Left ventricle myocardium inferior (tissue), 1 donor: ENCODE data around the gene SNRK. TPM values are rescaled to one million over a fixed set of nuclear protein-coding genes. Genes with fewer than 3 reads are reported as not detected.

Experiments used
- DNase-seq: peaks from one replicate; pipeline ENCODE4 v3.0.0-alpha.2; 2020
- H3K27ac ChIP-seq: fragments of 200-600 bp; replicated peaks from 2 replicates; pipeline ENCODE4 v1.8.0; 2021
- H3K27me3 ChIP-seq: fragments of 200-600 bp; 2 replicates; pipeline ENCODE4 v1.8.0; 2021; ENCODE audit warnings: low read depth
- H3K36me3 ChIP-seq: fragments of 200-600 bp; 2 replicates; pipeline ENCODE4 v1.8.0; 2021
- H3K4me1 ChIP-seq: fragments of 200-600 bp; 2 replicates; pipeline ENCODE4 v1.8.0; 2021
- H3K4me3 ChIP-seq: fragments of 200-600 bp; 2 replicates; pipeline ENCODE4 v1.8.0; 2021; ENCODE audit warnings: mild to moderate bottlenecking, moderate library complexity
- H3K9me3 ChIP-seq: fragments of 200-600 bp; replicated peaks from 2 replicates; pipeline ENCODE4 v1.8.0; 2021
- CTCF ChIP-seq: fragments of 200-600 bp; IDR thresholded peaks from 2 replicates; pipeline ENCODE4 v1.8.0; 2021; ENCODE audit warnings: antibody characterized with exemption, mild to moderate bottlenecking, borderline replicate concordance
- intact Hi-C: fragments of 100-400 bp; cut with micrococcal nuclease; formaldehyde crosslinking; loops from one replicate; pipeline ENCODE4 v1.11.0; 2022
- total RNA-seq: library from RNA; stranded (reverse); fragmentation: NEBNext Ultra II Directional; extraction: Animal tissue kit (Norgen Biotek cat#: 25700); gene quantifications from one replicate; pipeline ENCODE4 v1.2.1, GENCODE V29; 2021
- donor health status: DM: no; HTN: yes; CAD: no; lungs with severe emphysema.

SNRK gene
- total RNA-seq, 1 donor from 2014 or later = 23.1 TPM

- Histone ChIP-seq H3K4me1 (peaks cover 84% of the 10 kb centered on the region), H3K27ac (peak overlapping the region; percentile 78), H3K4me3 (no peak overlapping the region), H3K27me3 (no peaks in the 10 kb centered on the region), H3K9me3 (peaks cover 5% of the 10 kb centered on the region), H3K36me3 (no peaks in the 10 kb centered on the region)
- intact Hi-C loops = no loop called here
- DNase-seq = peak; percentile 49
- TF ChIP-seq CTCF = no peak
These were observed 33.0 kb downstream of the SNRK start for GRCh38 chr3:43319376-43319775.

- TF ChIP-seq CTCF = no peak
- Histone ChIP-seq H3K27me3 (no peaks in the 10 kb centered on the region), H3K4me3 (no peak overlapping the region), H3K9me3 (peaks cover 5% of the 10 kb centered on the region), H3K4me1 (peaks cover 84% of the 10 kb centered on the region), H3K36me3 (no peaks in the 10 kb centered on the region), H3K27ac (peak overlapping the region; percentile 78)
- DNase-seq = no peak
- intact Hi-C loops = no loop called here
These were observed 33.5 kb downstream of the SNRK start for GRCh38 chr3:43319794-43320193.

GRCh38 chr3:43320288-43320687 is 33.9 kb downstream of the SNRK start:
- TF ChIP-seq CTCF = no peak
- H3K27ac ChIP-seq = peak overlapping the region; percentile 78
- peaks cover 84% of the 10 kb centered on the region for H3K4me1 ChIP-seq
- H3K36me3 ChIP-seq = no peaks in the 10 kb centered on the region
- no peak overlapping the region for H3K4me3 ChIP-seq
- intact Hi-C loops = no loop called here
- H3K9me3 ChIP-seq = peaks cover 5% of the 10 kb centered on the region
- H3K27me3 ChIP-seq = no peaks in the 10 kb centered on the region
- no peak for DNase-seq

- no peak for TF ChIP-seq CTCF
- Histone ChIP-seq H3K27me3 (no peaks in the 10 kb centered on the region), H3K9me3 (peaks cover 5% of the 10 kb centered on the region), H3K4me1 (peaks cover 85% of the 10 kb centered on the region), H3K36me3 (no peaks in the 10 kb centered on the region), H3K27ac (peak overlapping the region; percentile 82), H3K4me3 (no peak overlapping the region)
- no peak for DNase-seq
- intact Hi-C loops = no loop called here
These were observed 37.2 kb downstream of the SNRK start for GRCh38 chr3:43323541-43323940.

GRCh38 chr3:43326891-43327581 is 40.7 kb downstream of the SNRK start:
- Histone ChIP-seq H3K4me1 (peaks cover 82% of the 10 kb centered on the region), H3K27me3 (no peaks in the 10 kb centered on the region), H3K36me3 (peaks cover 1% of the 10 kb centered on the region), H3K27ac (peak overlapping the region; percentile 82), H3K9me3 (peaks cover 5% of the 10 kb centered on the region), H3K4me3 (peak overlapping the region; percentile 0)
- no peak for DNase-seq
- TF ChIP-seq CTCF = no peak
- intact Hi-C loops = no loop called here
